GM18907 (cell line): ENCODE data around the gene HIVEP2.

Source experiments
- ATAC-seq: cut with Tn5 transposase; IDR thresholded peaks from one replicate; pipeline ENCODE4 v1.9.1; 2021; ENCODE audit warnings: mild to moderate bottlenecking, moderate library complexity; ENCODE audit not compliant: unreplicated experiment

HIVEP2 gene

DNA sequence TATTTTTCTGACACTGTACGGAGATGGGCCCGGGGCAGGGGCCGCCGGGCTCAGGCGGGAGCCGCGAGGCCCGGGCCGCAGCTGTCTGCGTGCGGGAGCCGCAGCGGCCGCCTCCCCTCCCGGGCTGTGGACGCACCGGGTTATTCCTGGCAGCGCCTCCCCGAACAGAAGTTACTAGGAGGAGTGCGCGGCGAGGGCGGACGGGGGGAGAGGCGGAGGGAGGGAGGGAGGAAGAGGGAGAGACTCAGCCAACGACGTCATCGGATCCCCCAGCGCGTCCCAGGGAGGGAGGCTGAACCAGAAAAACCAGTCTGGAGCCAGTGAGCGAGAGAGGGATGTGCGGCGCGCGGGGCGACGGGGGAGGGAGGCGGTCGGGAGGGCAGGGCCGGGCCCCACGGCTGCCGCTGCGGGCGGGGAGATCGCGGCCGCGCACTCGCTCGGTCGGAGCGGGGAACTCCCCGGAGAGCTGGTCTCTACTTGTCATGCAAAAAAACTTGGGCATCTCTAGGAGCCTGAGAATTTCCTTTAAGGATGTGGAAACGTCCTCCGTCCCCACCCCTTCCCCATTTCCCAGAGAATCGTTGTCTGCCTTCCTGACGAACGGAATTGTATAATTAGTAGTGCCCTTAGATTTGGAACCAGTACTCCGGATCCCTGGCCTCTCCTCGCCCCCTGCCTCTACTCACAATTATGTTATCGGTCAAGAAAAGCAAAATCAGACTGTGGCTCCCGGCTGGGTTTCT, 1.4 kb upstream of the HIVEP2 start:
- peak; percentile 29 for ATAC-seq

DNA sequence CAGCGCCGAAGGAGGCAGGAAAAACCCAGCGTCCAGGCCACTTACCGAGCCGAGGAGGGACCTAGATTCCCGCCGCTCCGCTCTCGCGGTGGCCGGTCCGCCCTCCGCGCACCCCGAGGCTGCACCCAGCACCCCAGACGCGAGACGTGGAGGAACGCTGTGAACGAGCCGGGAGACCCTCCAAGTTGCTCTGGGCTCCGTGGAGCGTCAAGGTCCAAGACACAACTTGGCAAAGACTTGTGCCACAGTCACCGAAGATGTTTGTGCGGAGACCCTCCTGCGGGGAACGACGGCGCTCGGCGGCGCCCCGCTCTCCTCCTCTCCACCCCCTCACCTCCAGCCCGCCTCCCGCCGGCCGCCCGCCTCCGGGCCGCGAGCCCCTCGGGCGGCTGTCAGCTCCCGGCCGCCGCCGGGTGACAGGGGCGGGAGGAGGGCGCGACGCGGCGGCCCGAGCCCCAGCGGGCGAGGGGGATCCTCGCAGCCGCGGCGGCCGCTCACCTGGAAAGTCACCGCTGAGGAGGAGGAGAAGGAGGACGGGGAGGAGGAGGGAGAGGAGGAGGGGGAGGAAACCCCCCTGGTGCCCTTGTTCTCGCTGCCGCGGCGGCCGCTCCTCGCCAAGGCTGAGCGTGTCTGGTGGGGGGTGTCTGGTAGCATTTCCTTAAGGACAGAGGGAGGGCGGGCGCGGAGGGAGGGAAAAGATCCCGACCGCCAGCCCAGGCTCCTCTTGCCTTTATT, 637 bp upstream of the HIVEP2 start:
- peak; percentile 19 for ATAC-seq

DNA sequence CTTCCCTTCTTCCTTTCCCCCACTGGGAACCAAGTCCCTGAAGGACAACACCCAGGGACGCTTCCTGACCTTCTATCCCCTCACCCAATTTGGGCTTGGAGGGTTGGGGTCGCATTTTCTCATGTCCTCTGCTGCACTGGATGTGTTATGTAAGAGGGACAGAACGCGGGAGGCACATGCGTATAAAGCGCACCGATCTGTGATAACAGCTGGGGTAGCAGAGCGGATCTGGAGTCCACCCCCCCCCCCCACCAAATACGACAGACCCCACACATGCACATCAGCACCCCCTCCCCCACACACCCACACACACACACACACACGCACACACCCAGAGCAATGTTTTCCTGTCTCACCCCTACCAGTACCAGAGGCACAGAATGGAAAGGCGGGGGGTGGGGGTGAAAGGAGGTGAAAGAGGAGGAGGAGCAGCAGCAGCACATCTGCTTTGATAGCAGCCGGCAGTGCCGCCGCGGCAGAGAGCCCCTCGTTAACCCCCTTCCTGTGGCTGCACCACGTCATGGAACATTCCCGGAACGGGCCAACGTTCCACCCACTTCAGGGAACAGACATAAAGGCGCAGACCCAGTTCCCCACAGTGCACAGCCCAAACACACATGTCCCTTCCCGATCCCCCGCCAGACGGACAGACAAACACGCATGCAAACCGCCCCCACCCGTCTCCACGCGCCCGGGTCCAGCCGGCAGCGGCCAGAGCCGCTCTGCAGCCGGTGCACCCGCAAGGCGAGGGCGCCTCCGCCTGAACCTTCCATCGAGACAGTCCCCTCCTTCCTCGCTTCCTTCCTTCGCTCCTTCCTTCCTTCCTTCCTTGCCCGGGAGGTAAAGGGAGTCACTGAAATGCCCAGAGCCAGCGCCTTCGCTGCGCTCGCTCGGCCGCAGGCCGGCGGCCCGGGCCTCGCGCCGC, 590 bp downstream of the HIVEP2 start:
- ATAC-seq = no peak

DNA sequence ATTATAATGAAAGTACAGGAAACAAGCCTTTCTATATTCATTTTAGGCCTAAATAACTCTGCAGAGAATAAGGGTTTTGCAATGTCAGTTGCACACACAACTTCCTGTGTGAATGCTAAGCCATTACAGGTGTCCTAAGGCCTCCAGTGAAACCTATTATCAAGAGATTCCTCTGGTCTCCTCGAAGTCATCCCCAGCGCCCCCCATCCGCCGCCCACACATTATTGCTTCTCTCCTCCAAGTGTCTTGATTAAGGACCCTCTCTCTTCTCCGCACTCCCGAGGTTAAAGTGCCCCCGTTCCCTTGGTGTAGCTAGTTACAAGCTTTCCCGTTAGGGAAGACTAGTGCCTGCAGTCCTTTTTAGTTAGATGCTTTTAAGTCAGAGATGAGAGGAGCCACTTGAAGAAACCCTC, 1.3 kb downstream of the HIVEP2 start:
- no peak for ATAC-seq

- no peak for ATAC-seq
Observed at GRCh38 chr6:142942805-142943227, 2.2 kb downstream of the HIVEP2 start.

- ATAC-seq = no peak
Observed at GRCh38 chr6:142942238-142942637, 2.7 kb downstream of the HIVEP2 start.

- ATAC-seq = no peak
Observed at GRCh38 chr6:142941018-142941417, 4.0 kb downstream of the HIVEP2 start.

DNA sequence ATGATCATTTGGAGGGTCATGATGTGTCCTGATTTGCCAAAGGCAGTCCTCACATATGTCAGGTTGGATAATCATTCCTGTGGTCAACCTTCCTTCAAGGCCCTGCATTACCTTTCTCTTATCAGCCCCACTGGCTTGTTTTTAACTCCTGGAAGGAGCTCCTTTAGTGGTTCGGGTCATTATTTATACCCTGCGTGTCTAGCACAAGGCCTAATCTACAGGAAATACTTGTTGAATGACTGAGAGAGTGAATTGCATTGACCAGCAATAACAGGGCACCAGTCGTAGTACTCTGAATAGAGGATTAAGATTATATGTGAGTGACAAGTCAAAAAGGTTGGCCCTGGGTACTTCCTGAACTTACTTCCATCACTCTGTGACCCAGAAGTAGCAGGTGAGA, 4.5 kb downstream of the HIVEP2 start:
- no peak for ATAC-seq

GRCh38 chr6:142938510-142938909, 6.5 kb downstream of the HIVEP2 start:
- no peak for ATAC-seq

- ATAC-seq = no peak
Observed at GRCh38 chr6:142937986-142938385, 7.0 kb downstream of the HIVEP2 start.

GRCh38 chr6:142935553-142936517, 9.1 kb downstream of the HIVEP2 start:
- peak; percentile 70 for ATAC-seq

DNA sequence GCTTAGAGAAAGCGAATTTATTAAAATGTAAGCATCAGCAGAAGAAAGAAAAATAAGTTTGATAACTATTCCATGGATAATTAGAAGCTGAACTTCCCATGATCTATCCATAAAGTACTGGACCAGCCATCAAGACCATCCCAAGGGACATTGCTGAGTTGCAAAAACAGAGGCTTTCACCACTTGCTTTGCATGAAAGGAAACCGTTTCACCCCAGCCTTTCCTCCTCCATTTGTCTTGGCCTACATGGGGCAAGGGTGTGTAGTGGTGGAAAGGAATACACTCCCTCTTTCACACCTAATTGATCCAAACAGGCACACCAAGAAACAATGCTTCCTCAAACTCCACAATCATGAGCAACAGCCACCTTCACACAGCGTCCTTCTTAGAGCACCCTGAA, 10.4 kb downstream of the HIVEP2 start:
- ATAC-seq = no peak

DNA sequence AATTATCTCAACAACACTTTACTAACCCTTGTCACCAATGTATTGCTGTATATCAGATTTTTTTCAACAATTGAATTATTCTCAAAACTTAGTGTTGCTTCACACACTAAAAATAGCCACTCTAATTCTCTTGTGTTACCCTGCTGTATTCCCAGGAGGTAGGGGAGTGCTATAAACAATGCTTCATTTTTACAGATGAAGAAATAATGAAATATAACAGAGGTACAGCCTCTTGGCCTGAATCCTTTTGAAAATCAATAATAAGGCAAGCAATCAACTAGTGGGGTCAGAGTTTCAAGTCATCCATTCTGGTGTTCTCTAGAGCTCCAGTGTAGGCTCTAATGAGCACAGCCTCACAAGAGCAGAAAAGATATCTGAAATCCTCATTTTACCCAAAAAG, 10.9 kb downstream of the HIVEP2 start:
- no peak for ATAC-seq

DNA sequence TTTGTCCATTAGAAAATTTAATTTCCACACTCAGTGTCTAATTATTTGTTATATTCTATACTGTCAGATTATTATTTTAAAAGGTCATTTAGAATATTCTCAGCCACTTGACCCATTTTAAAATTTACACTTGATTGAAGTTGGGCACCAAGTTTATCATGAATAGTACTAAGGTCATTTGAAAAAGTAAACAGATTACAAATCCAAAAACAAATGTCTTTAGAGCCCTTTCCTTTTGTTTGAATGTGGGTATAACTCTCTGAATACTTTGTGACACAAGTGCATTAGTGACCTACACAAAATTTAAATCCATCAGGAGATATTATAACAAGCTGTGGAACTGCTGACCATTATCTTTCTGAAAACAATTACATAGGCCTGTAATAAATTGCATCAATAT, 11.3 kb downstream of the HIVEP2 start:
- no peak for ATAC-seq

DNA sequence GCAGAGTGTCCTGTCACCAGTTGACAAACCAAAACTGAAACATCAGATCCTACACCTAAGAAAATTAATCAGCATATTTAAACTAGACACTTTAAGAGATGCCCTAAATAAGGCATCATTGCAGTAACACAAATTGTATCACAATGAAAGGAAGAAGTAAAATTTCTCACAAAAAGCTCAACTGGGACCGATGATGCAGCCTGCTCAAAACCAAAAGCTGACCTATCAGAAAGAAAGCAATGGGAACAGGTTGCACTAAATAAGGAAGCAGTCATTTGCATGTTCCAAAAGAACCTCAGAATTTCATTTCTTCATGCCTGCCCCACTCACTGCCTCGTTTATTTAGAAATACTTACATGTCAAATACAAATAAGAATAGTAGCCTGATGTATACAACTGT, 12.1 kb downstream of the HIVEP2 start:
- ATAC-seq = no peak

DNA sequence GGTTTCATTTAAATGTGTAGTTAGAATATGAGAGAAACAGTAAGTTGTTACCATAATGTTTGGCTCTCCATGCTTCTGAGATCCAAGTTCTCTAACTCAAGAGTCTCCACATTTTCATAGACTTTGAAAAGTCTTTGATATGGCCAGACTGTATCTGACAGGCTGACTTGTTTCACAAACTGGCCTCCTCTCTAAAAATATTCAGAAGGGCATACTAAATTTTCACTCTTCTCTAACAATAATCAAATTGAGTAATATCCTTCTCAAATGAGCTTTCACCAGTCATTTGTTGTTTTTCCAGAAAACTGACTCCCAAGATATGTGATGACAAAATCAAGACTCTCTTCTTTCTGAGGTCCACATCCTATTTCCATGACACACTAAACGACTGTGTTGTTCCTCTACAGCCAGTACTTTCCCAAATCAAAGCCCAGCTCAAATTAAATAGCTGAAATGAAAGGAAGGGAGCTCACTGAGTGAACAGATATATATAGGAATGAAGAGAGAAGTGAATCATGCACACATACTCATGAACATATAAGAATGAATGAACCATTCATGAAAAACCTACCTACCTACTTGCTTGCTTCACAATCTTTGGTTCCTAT, 15.1 kb downstream of the HIVEP2 start:
- ATAC-seq = no peak

DNA sequence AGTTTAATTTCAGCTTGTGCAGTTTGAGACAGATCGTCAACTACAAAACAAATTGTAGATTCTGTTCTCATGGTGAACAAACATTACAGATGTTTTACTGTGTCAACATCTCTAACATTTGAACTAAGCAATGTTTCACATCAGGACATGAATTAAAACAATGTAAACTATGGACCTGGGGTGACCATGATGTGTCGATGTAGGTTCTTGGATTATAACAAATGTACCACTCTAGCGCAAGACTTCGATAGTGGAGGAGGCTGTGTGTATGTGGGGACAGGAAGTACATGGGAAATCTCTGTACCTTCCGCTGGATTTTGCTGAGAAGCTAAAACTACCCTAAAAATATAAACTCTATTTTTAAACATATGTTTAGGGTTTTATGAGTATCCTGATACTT, 17.1 kb downstream of the HIVEP2 start:
- no peak for ATAC-seq

- peak; percentile 2 for ATAC-seq
Observed at GRCh38 chr6:142927271-142927580, 17.8 kb downstream of the HIVEP2 start.

GRCh38 chr6:142926494-142927270, 18.3 kb downstream of the HIVEP2 start:
- peak; percentile 92 for ATAC-seq
